Lower lobe of right lung (tissue), 2 donors: ENCODE data around the gene UBE2V1. TPM values are rescaled to one million over a fixed set of nuclear protein-coding genes. Genes with fewer than 3 reads are reported as not detected.

ENCODE experiments used
- ATAC-seq, 2 donors: fragments of 200-7000 bp; cut with Tn5 transposase; one replicate each; pipeline ENCODE4 v1.9.1; 2020 to 2022; ENCODE audit warnings: mild to moderate bottlenecking in 2 of 2, moderate library complexity in 2 of 2
- DNase-seq: peaks from one replicate; pipeline ENCODE4 v3.0.0-alpha.2; 2020
- H3K27ac ChIP-seq: fragments of 200-600 bp; one replicate; pipeline ENCODE4 v1.8.0; 2022
- H3K27me3 ChIP-seq: fragments of 200-600 bp; one replicate; pipeline ENCODE4 v1.8.0; 2022; ENCODE audit warnings: low read depth
- H3K36me3 ChIP-seq: fragments of 200-600 bp; one replicate; pipeline ENCODE4 v1.8.0; 2022; ENCODE audit warnings: mild to moderate bottlenecking
- H3K4me1 ChIP-seq: fragments of 200-600 bp; one replicate; pipeline ENCODE4 v1.8.0; 2022
- H3K4me3 ChIP-seq: fragments of 200-600 bp; one replicate; pipeline ENCODE4 v1.8.0; 2022; ENCODE audit warnings: mild to moderate bottlenecking
- H3K9me3 ChIP-seq: fragments of 200-600 bp; one replicate; pipeline ENCODE4 v1.8.0; 2022
- intact Hi-C: fragments of 100-400 bp; cut with DNase I; formaldehyde crosslinking; loops from one replicate; pipeline ENCODE4 v1.11.0; 2022
- total RNA-seq: library from RNA; stranded (reverse); fragmentation: NEBNext Ultra II Directional; extraction: Animal tissue kit (Norgen Biotek cat#: 25700); gene quantifications from one replicate; pipeline ENCODE4 v1.2.1, GENCODE V29; 2021
- TF ChIP-seq, protein P1 (sequence below): fragments of 200-600 bp; IDR thresholded peaks from one replicate; pipeline ENCODE4 v1.8.0; 2022; ENCODE audit warnings: antibody characterized with exemption, mild to moderate bottlenecking
- donor health status: DM: no; HTN: yes; CAD: no; lungs with severe emphysema.

Gene UBE2V1
- total RNA-seq, 1 donor from 2014 or later, result 83.4 TPM

DNA sequence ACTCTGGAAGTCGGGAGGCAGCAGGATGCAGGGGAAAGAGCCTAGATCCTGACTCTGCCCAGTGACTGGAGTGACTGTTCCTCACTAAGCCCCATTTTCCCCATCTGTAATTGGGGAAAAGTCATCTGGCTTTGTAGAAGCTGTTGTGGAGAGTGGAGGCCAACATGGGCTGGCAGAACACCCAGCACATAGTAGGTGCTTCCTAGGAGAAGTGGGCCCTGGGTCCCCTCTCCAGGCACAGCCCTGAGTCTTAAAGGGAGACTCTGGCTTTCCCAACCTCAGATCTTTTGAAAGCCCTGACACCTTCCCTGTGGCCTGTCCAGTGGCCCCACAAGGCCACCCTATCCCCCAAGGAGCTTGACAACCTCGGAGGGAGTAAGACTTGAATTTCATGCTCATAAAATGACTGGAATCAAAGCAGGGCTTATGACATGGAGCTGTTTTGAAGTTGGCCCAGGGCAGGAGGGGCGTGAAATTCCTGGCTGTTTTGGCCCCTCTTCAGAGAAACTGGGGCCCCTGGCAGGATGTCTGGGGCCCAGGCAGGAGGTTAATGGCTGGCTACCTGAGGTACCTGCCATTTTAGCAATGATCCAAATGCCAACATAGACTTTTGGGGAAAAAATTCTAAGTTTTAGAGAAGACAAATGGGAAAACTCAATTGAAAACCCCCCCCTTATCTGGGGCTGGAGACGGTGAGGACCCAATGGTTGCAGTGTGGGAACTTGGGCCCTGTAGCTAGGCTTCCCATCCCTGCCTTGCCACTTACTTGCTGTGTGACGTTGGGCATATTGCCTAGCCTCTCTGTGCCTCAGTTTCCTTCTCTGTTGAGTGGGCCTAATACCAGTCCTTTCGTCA is 51.6 kb downstream of the UBE2V1 start:
- no peak for DNase-seq
- TF ChIP-seq, protein P1, sequence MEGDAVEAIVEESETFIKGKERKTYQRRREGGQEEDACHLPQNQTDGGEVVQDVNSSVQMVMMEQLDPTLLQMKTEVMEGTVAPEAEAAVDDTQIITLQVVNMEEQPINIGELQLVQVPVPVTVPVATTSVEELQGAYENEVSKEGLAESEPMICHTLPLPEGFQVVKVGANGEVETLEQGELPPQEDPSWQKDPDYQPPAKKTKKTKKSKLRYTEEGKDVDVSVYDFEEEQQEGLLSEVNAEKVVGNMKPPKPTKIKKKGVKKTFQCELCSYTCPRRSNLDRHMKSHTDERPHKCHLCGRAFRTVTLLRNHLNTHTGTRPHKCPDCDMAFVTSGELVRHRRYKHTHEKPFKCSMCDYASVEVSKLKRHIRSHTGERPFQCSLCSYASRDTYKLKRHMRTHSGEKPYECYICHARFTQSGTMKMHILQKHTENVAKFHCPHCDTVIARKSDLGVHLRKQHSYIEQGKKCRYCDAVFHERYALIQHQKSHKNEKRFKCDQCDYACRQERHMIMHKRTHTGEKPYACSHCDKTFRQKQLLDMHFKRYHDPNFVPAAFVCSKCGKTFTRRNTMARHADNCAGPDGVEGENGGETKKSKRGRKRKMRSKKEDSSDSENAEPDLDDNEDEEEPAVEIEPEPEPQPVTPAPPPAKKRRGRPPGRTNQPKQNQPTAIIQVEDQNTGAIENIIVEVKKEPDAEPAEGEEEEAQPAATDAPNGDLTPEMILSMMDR, result no peak
- intact Hi-C loops, result no loop called here
- Histone ChIP-seq H3K27ac (no peak overlapping the region), H3K27me3 (no peaks in the 10 kb centered on the region), H3K4me1 (no peaks in the 10 kb centered on the region), H3K4me3 (no peak overlapping the region), H3K36me3 (no peaks in the 10 kb centered on the region), H3K9me3 (no peaks in the 10 kb centered on the region)
- no peak for ATAC-seq

DNA sequence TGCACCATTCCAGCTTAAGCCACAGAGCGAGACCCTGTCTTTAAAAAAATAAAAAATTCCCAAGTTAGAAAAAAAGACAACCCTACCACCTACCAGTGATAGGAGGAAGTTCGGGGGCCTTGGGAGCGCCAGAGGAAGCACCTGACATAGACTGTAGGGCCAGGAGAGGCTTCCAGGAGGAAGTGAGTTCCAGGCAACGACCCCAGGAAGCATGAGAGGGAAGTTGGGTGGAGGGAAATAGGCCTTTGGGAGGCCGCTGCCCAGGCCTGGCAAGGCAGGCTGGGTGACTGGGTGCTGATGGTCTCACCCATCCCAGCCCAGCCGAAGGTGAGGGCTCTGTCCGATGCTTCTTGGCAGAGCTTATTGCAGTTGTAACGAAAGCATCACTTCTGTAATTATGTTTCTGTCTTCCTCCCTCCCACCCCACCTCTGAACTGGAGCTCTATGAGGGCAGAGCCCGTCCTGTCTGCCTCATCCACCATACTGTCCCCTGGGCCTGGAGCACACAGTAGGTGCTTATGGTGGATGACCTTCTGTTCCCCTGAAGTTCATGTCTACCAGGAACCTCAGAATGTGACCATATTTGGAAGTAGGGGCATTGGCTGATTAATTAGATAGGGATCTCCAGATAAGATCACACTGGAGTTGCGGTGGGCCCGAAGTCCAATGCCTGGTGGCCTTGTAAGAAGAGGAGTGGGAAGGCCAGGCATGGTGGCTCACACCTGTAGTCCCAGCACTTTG is 54.1 kb downstream of the UBE2V1 start:
- Histone ChIP-seq H3K27me3 (peaks cover 5% of the 10 kb centered on the region), H3K27ac (no peak overlapping the region), H3K4me1 (no peaks in the 10 kb centered on the region), H3K9me3 (no peaks in the 10 kb centered on the region), H3K36me3 (no peaks in the 10 kb centered on the region), H3K4me3 (no peak overlapping the region)
- TF ChIP-seq, protein P1, result no peak
- no peak for ATAC-seq
- intact Hi-C loops, result no loop called here
- DNase-seq, result no peak

DNA sequence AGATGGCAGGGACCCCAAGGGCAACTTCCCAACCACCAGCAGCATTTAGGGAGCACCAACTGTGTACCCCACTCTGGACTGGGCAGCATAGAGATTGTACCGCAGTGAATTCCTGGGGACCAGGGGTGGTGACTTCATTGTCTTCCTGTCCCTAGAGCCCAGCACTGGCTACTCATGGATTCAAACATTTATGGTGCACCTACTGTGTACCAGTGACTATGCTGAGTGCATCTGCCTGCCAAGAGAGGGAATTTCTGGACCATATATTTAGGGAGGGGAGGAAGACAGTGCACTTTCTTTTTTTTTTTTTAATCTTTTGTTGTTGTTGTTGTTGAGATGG is 55.3 kb downstream of the UBE2V1 start:
- ATAC-seq (no peak), DNase-seq (no peak)
- intact Hi-C loops, result no loop called here
- Histone ChIP-seq H3K27me3 (peaks cover 5% of the 10 kb centered on the region), H3K4me3 (no peak overlapping the region), H3K9me3 (no peaks in the 10 kb centered on the region), H3K4me1 (no peaks in the 10 kb centered on the region), H3K27ac (no peak overlapping the region), H3K36me3 (no peaks in the 10 kb centered on the region)
- TF ChIP-seq, protein P1, result no peak

DNA sequence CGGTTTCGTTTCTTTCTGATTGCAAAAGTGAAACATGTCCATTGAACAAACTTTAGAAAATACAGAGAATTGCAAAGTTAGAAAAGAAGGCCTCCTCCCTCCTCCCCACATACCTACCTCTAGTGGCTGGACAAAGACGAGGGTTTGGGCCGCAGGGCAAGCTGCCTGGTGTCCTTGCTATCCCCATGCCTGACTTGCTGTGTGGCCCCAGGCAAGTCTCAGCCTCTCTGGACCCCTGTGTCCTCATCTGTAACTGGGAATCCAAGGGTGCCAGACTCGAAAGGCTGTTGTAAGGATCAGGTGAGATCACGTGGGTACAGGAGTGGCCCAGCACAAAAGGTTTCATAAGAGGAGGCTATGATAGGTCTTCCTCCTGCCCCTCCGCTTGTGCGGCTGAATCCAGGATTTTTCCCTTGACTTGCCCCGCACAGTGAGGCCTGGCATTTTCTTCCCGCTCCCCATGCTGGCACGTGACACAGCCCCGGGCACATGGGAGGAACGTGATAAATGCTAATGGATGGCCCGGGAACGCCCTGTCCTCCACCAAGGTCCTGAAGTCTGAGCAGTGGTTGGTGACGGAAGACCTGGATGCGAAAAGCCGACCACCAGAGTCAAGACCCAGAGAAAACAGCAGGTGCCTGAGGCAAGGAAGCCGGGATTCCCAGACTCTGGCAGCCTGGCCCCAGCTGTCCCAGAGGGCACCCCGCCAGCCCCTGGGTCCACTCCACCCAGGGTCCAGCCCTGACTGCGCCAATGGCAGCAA is 55.8 kb downstream of the UBE2V1 start:
- Histone ChIP-seq H3K27ac (no peak overlapping the region), H3K4me1 (no peaks in the 10 kb centered on the region), H3K4me3 (no peak overlapping the region), H3K36me3 (no peaks in the 10 kb centered on the region), H3K27me3 (peaks cover 5% of the 10 kb centered on the region), H3K9me3 (no peaks in the 10 kb centered on the region)
- DNase-seq (no peak), ATAC-seq (no peak)
- intact Hi-C loops, result no loop called here
- TF ChIP-seq, protein P1, result no peak

DNA sequence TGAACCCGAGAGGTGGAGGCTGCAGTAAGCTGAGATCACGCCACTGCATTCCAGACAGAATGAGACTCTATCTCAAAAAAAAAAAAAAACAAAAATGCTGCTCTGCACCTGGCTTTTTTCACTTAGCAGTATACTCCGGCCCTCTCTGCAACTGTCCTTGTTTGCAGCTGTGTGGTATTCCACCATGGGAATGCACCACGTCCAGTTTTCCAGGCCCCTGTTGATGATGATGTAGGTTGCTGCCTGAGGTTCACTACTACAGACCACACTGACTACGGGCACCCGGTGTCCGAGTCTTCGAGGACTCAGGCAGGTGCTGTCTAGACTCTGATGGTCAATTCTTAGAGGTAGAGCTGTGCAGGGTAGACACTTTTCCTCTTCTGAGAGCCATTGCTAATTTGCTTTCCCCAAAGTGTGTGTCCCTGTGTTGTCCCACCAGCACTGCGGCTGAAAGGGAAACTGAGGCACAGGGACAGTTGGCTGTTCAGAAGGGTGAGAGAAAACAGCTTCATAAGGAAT is 56.5 kb downstream of the UBE2V1 start:
- intact Hi-C loops, result no loop called here
- Histone ChIP-seq H3K27me3 (peaks cover 5% of the 10 kb centered on the region), H3K36me3 (no peaks in the 10 kb centered on the region), H3K4me1 (no peaks in the 10 kb centered on the region), H3K27ac (no peak overlapping the region), H3K4me3 (no peak overlapping the region), H3K9me3 (no peaks in the 10 kb centered on the region)
- no peak for DNase-seq
- no peak for ATAC-seq
- TF ChIP-seq, protein P1, result no peak
